Activated T-helper 1 cell treated with anti-CD3 and anti-CD28 coated beads, Interleukin-12 subunit alpha, Interleukin-12 subunit beta, Interleukin-2, Interleukin-4 antibody, amounts not matched to agents 30 ng/mL and 10 ng/mL and 1 ng/mL, durations not matched to agents 14 hours and 24 hours and 36 hours (primary cell): ENCODE data around the gene FAM131B. TPM values are rescaled to one million over a fixed set of nuclear protein-coding genes. Genes with fewer than 3 reads are reported as not detected.

Experiments used
- DNase-seq: peaks from one replicate; pipeline ENCODE4 v3.0.0; 2021; ENCODE audit warnings: low spot score
- H3K27ac Mint-ChIP-seq: one replicate; pipeline ENCODE4 v1.8.0; 2021; ENCODE audit warnings: mild to moderate bottlenecking, mixed read lengths
- H3K27me3 Mint-ChIP-seq: one replicate; pipeline ENCODE4 v1.8.0; 2022; ENCODE audit warnings: mild to moderate bottlenecking, moderate library complexity, mixed read lengths; ENCODE audit not compliant: insufficient read depth
- H3K36me3 Mint-ChIP-seq: one replicate; pipeline ENCODE4 v1.8.0; 2021; ENCODE audit warnings: low read depth, mixed read lengths
- H3K4me1 Mint-ChIP-seq: one replicate; pipeline ENCODE4 v1.8.0; 2021; ENCODE audit warnings: low read depth, mixed read lengths
- H3K4me3 Mint-ChIP-seq: one replicate; pipeline ENCODE4 v1.8.0; 2021; ENCODE audit warnings: mild to moderate bottlenecking, moderate library complexity, mixed read lengths
- H3K9me3 Mint-ChIP-seq: one replicate; pipeline ENCODE4 v1.8.0; 2021; ENCODE audit warnings: mixed read lengths
- intact Hi-C: fragments of 100-400 bp; cut with micrococcal nuclease; formaldehyde crosslinking; loops from one replicate; pipeline ENCODE4 v1.15.1; 2024
- total RNA-seq: library from RNA; stranded (reverse); gene quantifications from 2 replicates; pipeline ENCODE4 v1.2.3, GENCODE V29; 2022

Gene FAM131B
- total RNA-seq, 1 donor from 2014 or later, result 0.54 TPM

- peaks cover 24% of the 10 kb centered on the region for H3K4me1 Mint-ChIP-seq
- intact Hi-C loops, result loop anchor here (5.0 kb wide), 2 partner anchors 109 to 121 kb away; partner anchors contain the start of gene GSTK1
- H3K27ac Mint-ChIP-seq, result no peak overlapping the region
- H3K27me3 Mint-ChIP-seq, result no peaks in the 10 kb centered on the region
- DNase-seq, result no peak
- H3K36me3 Mint-ChIP-seq, result no peaks in the 10 kb centered on the region
- H3K4me3 Mint-ChIP-seq, result no peak overlapping the region
- H3K9me3 Mint-ChIP-seq, result no peaks in the 10 kb centered on the region
Observed at GRCh38 chr7:143383642-143383957, 21.1 kb upstream of the FAM131B start.

- Mint-ChIP-seq H3K4me1 (peaks cover 24% of the 10 kb centered on the region), H3K9me3 (no peaks in the 10 kb centered on the region), H3K27me3 (no peaks in the 10 kb centered on the region), H3K27ac (no peak overlapping the region), H3K36me3 (no peaks in the 10 kb centered on the region), H3K4me3 (no peak overlapping the region)
- no peak for DNase-seq
- intact Hi-C loops, result loop anchor here (5.0 kb wide), 2 partner anchors 109 to 121 kb away; partner anchors contain the start of gene GSTK1
Observed at GRCh38 chr7:143382791-143383641, 20.5 kb upstream of the FAM131B start.

- intact Hi-C loops, result loop anchor here (5.0 kb wide), 2 partner anchors 110 to 120 kb away; partner anchors contain the start of gene GSTK1
- DNase-seq, result no peak
- Mint-ChIP-seq H3K9me3 (no peaks in the 10 kb centered on the region), H3K4me1 (peaks cover 26% of the 10 kb centered on the region), H3K4me3 (no peak overlapping the region), H3K27ac (no peak overlapping the region), H3K27me3 (no peaks in the 10 kb centered on the region), H3K36me3 (no peaks in the 10 kb centered on the region)
Observed at GRCh38 chr7:143382126-143382790, 19.7 kb upstream of the FAM131B start.

- peaks cover 33% of the 10 kb centered on the region for H3K4me1 Mint-ChIP-seq
- no peaks in the 10 kb centered on the region for H3K9me3 Mint-ChIP-seq
- no peak overlapping the region for H3K4me3 Mint-ChIP-seq
- no peak overlapping the region for H3K27ac Mint-ChIP-seq
- H3K36me3 Mint-ChIP-seq, result no peaks in the 10 kb centered on the region
- no peak for DNase-seq
- intact Hi-C loops, result loop anchor here (1.0 to 5.0 kb wide), 7 partner anchors 25 to 583 kb away; partner anchors contain the start of gene GSTK1
- no peaks in the 10 kb centered on the region for H3K27me3 Mint-ChIP-seq
Observed at GRCh38 chr7:143381427-143382125, 19.1 kb upstream of the FAM131B start.

- Mint-ChIP-seq H3K9me3 (no peaks in the 10 kb centered on the region), H3K27me3 (no peaks in the 10 kb centered on the region)
- intact Hi-C loops, result loop anchor here (1.0 to 5.0 kb wide), 12 partner anchors 19 to 1643 kb away; partner anchors contain the start of genes CASP2, FAM131B, GSTK1 and SSBP1
Observed at GRCh38 chr7:143380646-143381426, 18.3 kb upstream of the FAM131B start, which contains the start of gene ZYX. ZYX (plus strand) TSS chr7:143381345; CDS start chr7:143381572, 227 bp downstream.

GRCh38 chr7:143380260-143380645 is 17.7 kb upstream of the FAM131B start:
- intact Hi-C loops, result loop anchor here (1.0 to 5.0 kb wide), 11 partner anchors 18 to 1642 kb away; partner anchors contain the start of genes CASP2, FAM131B, GSTK1 and SSBP1
- H3K36me3 Mint-ChIP-seq, result no peaks in the 10 kb centered on the region
- H3K9me3 Mint-ChIP-seq, result no peaks in the 10 kb centered on the region
- peak overlapping the region; percentile 85 for H3K4me3 Mint-ChIP-seq
- H3K4me1 Mint-ChIP-seq, result peaks cover 46% of the 10 kb centered on the region
- DNase-seq, result peak; percentile 76
- no peaks in the 10 kb centered on the region for H3K27me3 Mint-ChIP-seq
- peak overlapping the region; percentile 70 for H3K27ac Mint-ChIP-seq

More at GRCh38 chr7:143380646-143381426, 18.3 kb upstream of the FAM131B start, which contains the start of gene ZYX:
- Mint-ChIP-seq H3K36me3 (no peaks in the 10 kb centered on the region), H3K27ac (peak within 1 kb of the TSS; percentile 70), H3K4me1 (peaks cover 40% of the 10 kb centered on the region), H3K4me3 (peak within 1 kb of the TSS; percentile 85)
- peak; percentile 79 for DNase-seq

GRCh38 chr7:143379611-143380259 is 17.2 kb upstream of the FAM131B start:
- DNase-seq, result no peak
- H3K4me3 Mint-ChIP-seq, result peak overlapping the region; percentile 85
- H3K27me3 Mint-ChIP-seq, result no peaks in the 10 kb centered on the region
- no peaks in the 10 kb centered on the region for H3K9me3 Mint-ChIP-seq
- H3K27ac Mint-ChIP-seq, result peak overlapping the region; percentile 70
- H3K36me3 Mint-ChIP-seq, result no peaks in the 10 kb centered on the region
- peaks cover 51% of the 10 kb centered on the region for H3K4me1 Mint-ChIP-seq
- intact Hi-C loops, result loop anchor here (1.0 to 5.0 kb wide), 11 partner anchors 17 to 1641 kb away; partner anchors contain the start of genes CASP2, FAM131B, GSTK1 and SSBP1

- H3K27ac Mint-ChIP-seq, result no peak overlapping the region
- intact Hi-C loops, result no loop called here
- no peaks in the 10 kb centered on the region for H3K27me3 Mint-ChIP-seq
- peaks cover 58% of the 10 kb centered on the region for H3K4me1 Mint-ChIP-seq
- H3K36me3 Mint-ChIP-seq, result no peaks in the 10 kb centered on the region
- H3K4me3 Mint-ChIP-seq, result no peak overlapping the region
- H3K9me3 Mint-ChIP-seq, result no peaks in the 10 kb centered on the region
- DNase-seq, result no peak
Observed at GRCh38 chr7:143376396-143376795, 13.9 kb upstream of the FAM131B start.

- Mint-ChIP-seq H3K9me3 (no peaks in the 10 kb centered on the region), H3K27ac (peak overlapping the region; percentile 43), H3K27me3 (peaks cover 2% of the 10 kb centered on the region), H3K36me3 (no peaks in the 10 kb centered on the region), H3K4me3 (no peak overlapping the region), H3K4me1 (peaks cover 58% of the 10 kb centered on the region)
- intact Hi-C loops, result loop anchor here (1.0 kb wide), 1 partner anchor 135 kb away; no protein-coding TSS in a partner anchor
- no peak for DNase-seq
Observed at GRCh38 chr7:143375298-143376034, 13.0 kb upstream of the FAM131B start.

- H3K9me3 Mint-ChIP-seq, result no peaks in the 10 kb centered on the region
- no peaks in the 10 kb centered on the region for H3K36me3 Mint-ChIP-seq
- no peak overlapping the region for H3K4me3 Mint-ChIP-seq
- peaks cover 5% of the 10 kb centered on the region for H3K27me3 Mint-ChIP-seq
- DNase-seq, result no peak
- H3K4me1 Mint-ChIP-seq, result peaks cover 52% of the 10 kb centered on the region
- no peak overlapping the region for H3K27ac Mint-ChIP-seq
- intact Hi-C loops, result no loop called here
Observed at GRCh38 chr7:143374561-143374960, 12.0 kb upstream of the FAM131B start.

GRCh38 chr7:143373255-143373794 is 10.8 kb upstream of the FAM131B start:
- H3K27me3 Mint-ChIP-seq, result peaks cover 5% of the 10 kb centered on the region
- no peak overlapping the region for H3K27ac Mint-ChIP-seq
- DNase-seq, result no peak
- peaks cover 43% of the 10 kb centered on the region for H3K4me1 Mint-ChIP-seq
- no peak overlapping the region for H3K4me3 Mint-ChIP-seq
- no peaks in the 10 kb centered on the region for H3K36me3 Mint-ChIP-seq
- H3K9me3 Mint-ChIP-seq, result no peaks in the 10 kb centered on the region
- intact Hi-C loops, result no loop called here
